OCI-LY1 (cell line): Measurements from ENCODE around the gene PHF14.

Source experiments
- H2AFZ ChIP-seq: fragments of 200-600 bp; sonication (generic), shearing (Covaris generic); 2 replicates; pipeline ENCODE4 v1.6.0; 2014; ENCODE audit warnings: antibody characterized with exemption, mild to moderate bottlenecking, low read length
- H3F3A ChIP-seq: fragments of 200-600 bp; sonication (generic), shearing (Covaris generic); 2 replicates; pipeline ENCODE4 v1.6.0; 2014; ENCODE audit warnings: mild to moderate bottlenecking, antibody characterized with exemption, low read length, moderate library complexity; ENCODE audit not compliant: insufficient read depth
- H3K27ac ChIP-seq: fragments of 200-600 bp; sonication (generic); 2 replicates; pipeline ENCODE4 v1.5.1; 2014; ENCODE audit warnings: low read length, mixed run types, mild to moderate bottlenecking, low read depth; ENCODE audit not compliant: poor library complexity, severe bottlenecking
- H3K27me3 ChIP-seq: fragments of 200-600 bp; sonication (generic); 2 replicates; pipeline ENCODE4 v1.6.0; 2014; ENCODE audit warnings: antibody characterized with exemption, mild to moderate bottlenecking, low read length, moderate library complexity; ENCODE audit not compliant: insufficient read depth
- H3K36me3 ChIP-seq: fragments of 200-600 bp; sonication (generic); 2 replicates; pipeline ENCODE4 v1.6.1; 2014; ENCODE audit warnings: mild to moderate bottlenecking, antibody characterized with exemption, low read length, moderate library complexity, mixed read lengths; ENCODE audit not compliant: insufficient read depth
- H3K4me1 ChIP-seq: fragments of 200-600 bp; sonication (generic); 2 replicates; pipeline ENCODE4 v1.5.1; 2014; ENCODE audit warnings: mild to moderate bottlenecking, low read length, moderate library complexity; ENCODE audit not compliant: insufficient read depth, severe bottlenecking
- H3K4me2 ChIP-seq: fragments of 200-600 bp; sonication (generic), shearing (Covaris generic); 2 replicates; pipeline ENCODE4 v1.6.1; 2014; ENCODE audit warnings: low read length
- H3K4me3 ChIP-seq: fragments of 200-600 bp; sonication (generic); 2 replicates; pipeline ENCODE4 v1.5.1; 2014; ENCODE audit warnings: low read length, low read depth, mild to moderate bottlenecking, mixed read lengths; ENCODE audit not compliant: poor library complexity, severe bottlenecking
- H3K79me2 ChIP-seq: fragments of 200-600 bp; shearing (Covaris generic); 2 replicates; pipeline ENCODE4 v1.6.1; 2016; ENCODE audit warnings: mixed run types, low read length, mixed read lengths; ENCODE audit not compliant: insufficient read depth
- H3K9ac ChIP-seq: fragments of 200-600 bp; sonication (generic), shearing (Covaris generic); 2 replicates; pipeline ENCODE4 v1.6.1; 2014; ENCODE audit warnings: mild to moderate bottlenecking, low read length, mixed read lengths
- H3K9me2 ChIP-seq: fragments of 200-600 bp; sonication (generic), shearing (Covaris generic); 2 replicates; pipeline ENCODE4 v1.6.1; 2014; ENCODE audit warnings: low read depth, mild to moderate bottlenecking, low read length, mixed read lengths
- H3K9me3 ChIP-seq: fragments of 200-600 bp; shearing (Covaris generic); 2 replicates; pipeline ENCODE4 v1.6.1; 2014; ENCODE audit warnings: low read length, mixed read lengths
- H4K20me1 ChIP-seq: fragments of 200-600 bp; sonication (generic), shearing (Covaris generic); 2 replicates; pipeline ENCODE4 v1.6.0; 2016; ENCODE audit warnings: mild to moderate bottlenecking, low read length; ENCODE audit not compliant: insufficient read depth
- EZH2 ChIP-seq: fragments of 200-600 bp; sonication (generic), shearing (Covaris generic); IDR thresholded peaks from 2 replicates; pipeline ENCODE4 v1.8.0; 2017; ENCODE audit warnings: borderline replicate concordance, mixed run types, mild to moderate bottlenecking, antibody characterized with exemption, low read length, moderate library complexity, mixed read lengths
- TF ChIP-seq, protein P1 (sequence below): fragments of 200-600 bp; sonication (generic), shearing (Covaris generic); IDR thresholded peaks from 2 replicates; pipeline ENCODE4 v1.5.1; 2017; ENCODE audit warnings: mild to moderate bottlenecking, antibody characterized with exemption, low read length, moderate library complexity, mixed read lengths

The PHF14 gene

DNA sequence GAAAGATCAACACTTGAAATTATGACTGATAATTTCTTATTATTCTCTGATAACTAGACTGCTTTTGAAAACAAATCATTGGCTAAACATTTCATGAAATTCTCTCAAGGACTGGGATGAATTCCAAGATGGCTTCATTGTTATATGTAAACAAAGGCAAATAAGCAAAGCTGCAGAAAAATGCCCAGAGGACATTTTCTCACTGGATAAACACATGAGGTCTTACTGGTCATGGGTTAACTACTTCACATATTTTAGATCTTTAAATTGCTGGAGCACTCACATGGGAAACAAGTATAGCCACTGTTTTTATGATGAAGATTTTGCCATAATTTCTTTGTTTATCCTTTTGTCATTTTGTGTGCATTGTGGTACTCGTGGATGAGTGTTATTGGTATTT lies 239.1 kb downstream of the PHF14 start:
- Histone ChIP-seq H3K9ac (no peak overlapping the region), H3K27ac (no peak overlapping the region), H3K9me3 (no peaks in the 10 kb centered on the region), H3K36me3 (no peaks in the 10 kb centered on the region), H3K27me3 (no peaks in the 10 kb centered on the region), H3K9me2 (no peaks in the 10 kb centered on the region), H3K4me2 (no peak overlapping the region), H3K79me2 (no peaks in the 10 kb centered on the region), H3F3A (no peaks in the 10 kb centered on the region), H3K4me3 (no peak overlapping the region), H2AFZ (no peak overlapping the region), H4K20me1 (no peaks in the 10 kb centered on the region), H3K4me1 (no peaks in the 10 kb centered on the region)
- TF ChIP-seq, protein P1, sequence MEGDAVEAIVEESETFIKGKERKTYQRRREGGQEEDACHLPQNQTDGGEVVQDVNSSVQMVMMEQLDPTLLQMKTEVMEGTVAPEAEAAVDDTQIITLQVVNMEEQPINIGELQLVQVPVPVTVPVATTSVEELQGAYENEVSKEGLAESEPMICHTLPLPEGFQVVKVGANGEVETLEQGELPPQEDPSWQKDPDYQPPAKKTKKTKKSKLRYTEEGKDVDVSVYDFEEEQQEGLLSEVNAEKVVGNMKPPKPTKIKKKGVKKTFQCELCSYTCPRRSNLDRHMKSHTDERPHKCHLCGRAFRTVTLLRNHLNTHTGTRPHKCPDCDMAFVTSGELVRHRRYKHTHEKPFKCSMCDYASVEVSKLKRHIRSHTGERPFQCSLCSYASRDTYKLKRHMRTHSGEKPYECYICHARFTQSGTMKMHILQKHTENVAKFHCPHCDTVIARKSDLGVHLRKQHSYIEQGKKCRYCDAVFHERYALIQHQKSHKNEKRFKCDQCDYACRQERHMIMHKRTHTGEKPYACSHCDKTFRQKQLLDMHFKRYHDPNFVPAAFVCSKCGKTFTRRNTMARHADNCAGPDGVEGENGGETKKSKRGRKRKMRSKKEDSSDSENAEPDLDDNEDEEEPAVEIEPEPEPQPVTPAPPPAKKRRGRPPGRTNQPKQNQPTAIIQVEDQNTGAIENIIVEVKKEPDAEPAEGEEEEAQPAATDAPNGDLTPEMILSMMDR, result no peak
- TF ChIP-seq EZH2, result no peak

DNA sequence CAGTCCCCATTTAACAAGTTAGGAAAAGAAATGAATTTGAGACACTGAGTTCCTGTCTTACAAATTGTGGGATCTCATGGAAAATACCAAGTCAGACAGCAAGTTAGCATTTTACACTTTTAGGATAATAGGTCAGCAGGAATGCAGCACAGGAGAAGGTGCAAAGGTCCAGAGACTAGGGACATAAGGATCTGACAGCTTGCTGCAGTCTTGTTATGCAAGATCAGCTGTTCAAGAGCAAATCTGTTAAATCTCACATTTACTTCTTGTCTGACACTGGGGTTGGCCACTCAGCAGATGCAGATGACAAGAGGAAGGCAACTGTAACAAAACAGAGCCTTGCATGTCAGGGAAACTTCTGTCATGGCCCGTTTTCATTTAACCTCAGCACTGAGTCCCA lies 239.6 kb downstream of the PHF14 start:
- H4K20me1 ChIP-seq, result no peaks in the 10 kb centered on the region
- H3K4me3 ChIP-seq, result no peak overlapping the region
- H2AFZ ChIP-seq, result no peak overlapping the region
- H3F3A ChIP-seq, result no peaks in the 10 kb centered on the region
- H3K4me2 ChIP-seq, result no peak overlapping the region
- no peaks in the 10 kb centered on the region for H3K27me3 ChIP-seq
- H3K9me3 ChIP-seq, result no peaks in the 10 kb centered on the region
- H3K9me2 ChIP-seq, result no peaks in the 10 kb centered on the region
- no peak for TF ChIP-seq EZH2
- TF ChIP-seq, protein P1, result no peak
- H3K9ac ChIP-seq, result no peak overlapping the region
- no peaks in the 10 kb centered on the region for H3K4me1 ChIP-seq
- no peaks in the 10 kb centered on the region for H3K36me3 ChIP-seq
- no peaks in the 10 kb centered on the region for H3K79me2 ChIP-seq
- no peak overlapping the region for H3K27ac ChIP-seq

DNA sequence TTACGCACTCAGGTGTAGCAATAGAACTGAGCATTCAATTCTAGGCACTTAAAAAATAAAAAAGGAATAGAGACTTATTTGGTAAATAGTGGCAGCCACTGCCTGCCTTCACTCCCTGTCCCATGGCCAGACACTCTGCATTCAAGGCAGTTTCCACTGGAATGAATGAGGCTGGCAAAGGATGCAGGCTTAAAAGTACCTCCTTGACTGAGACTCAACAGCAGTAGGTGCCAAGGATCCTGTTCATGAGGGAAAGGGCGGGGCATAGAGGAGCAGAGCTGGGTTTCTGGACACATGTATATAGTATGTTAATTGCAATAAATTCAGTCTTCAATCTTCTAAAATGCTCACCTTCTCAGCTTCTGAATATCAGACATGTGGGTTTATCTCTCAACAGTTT lies 242.6 kb downstream of the PHF14 start:
- H3K9me3 ChIP-seq, result no peaks in the 10 kb centered on the region
- H3F3A ChIP-seq, result no peaks in the 10 kb centered on the region
- no peak overlapping the region for H3K9ac ChIP-seq
- H3K4me2 ChIP-seq, result no peak overlapping the region
- no peaks in the 10 kb centered on the region for H3K79me2 ChIP-seq
- H3K4me3 ChIP-seq, result no peak overlapping the region
- H3K27ac ChIP-seq, result no peak overlapping the region
- no peaks in the 10 kb centered on the region for H3K36me3 ChIP-seq
- H3K9me2 ChIP-seq, result no peaks in the 10 kb centered on the region
- H4K20me1 ChIP-seq, result no peaks in the 10 kb centered on the region
- H3K4me1 ChIP-seq, result no peaks in the 10 kb centered on the region
- TF ChIP-seq EZH2, result no peak
- TF ChIP-seq, protein P1, result no peak
- no peak overlapping the region for H2AFZ ChIP-seq
- H3K27me3 ChIP-seq, result no peaks in the 10 kb centered on the region
